Ishikawa (cell line): ENCODE results near the gene MYRIP.

Source experiments
- CEBPB ChIP-seq: IDR thresholded peaks from 2 replicates; pipeline ENCODE4 v1.6.1; 2012
- CREB1 ChIP-seq: IDR thresholded peaks from 2 replicates; pipeline ENCODE4 v1.6.1; 2012; ENCODE audit warnings: low read depth
- EGR1 ChIP-seq: IDR thresholded peaks from 2 replicates; pipeline ENCODE4 v1.6.1; 2012
- EP300 ChIP-seq: IDR thresholded peaks from 2 replicates; pipeline ENCODE4 v1.6.1; 2012; ENCODE audit warnings: borderline replicate concordance
- FOXM1 ChIP-seq: IDR thresholded peaks from 2 replicates; pipeline ENCODE4 v1.6.1; 2012; ENCODE audit warnings: low read depth, borderline replicate concordance
- MAX ChIP-seq: IDR thresholded peaks from 2 replicates; pipeline ENCODE4 v1.6.1; 2012
- NFIC ChIP-seq: IDR thresholded peaks from 2 replicates; pipeline ENCODE4 v1.6.1; 2012
- RAD21 ChIP-seq: IDR thresholded peaks from 2 replicates; pipeline ENCODE4 v1.6.1; 2012; ENCODE audit warnings: low read depth
- REST ChIP-seq: IDR thresholded peaks from 2 replicates; pipeline ENCODE4 v1.6.1; 2012; ENCODE audit warnings: low read depth, mild to moderate bottlenecking
- TAF1 ChIP-seq: IDR thresholded peaks from 2 replicates; pipeline ENCODE4 v1.6.1; 2012; ENCODE audit warnings: low read depth, mild to moderate bottlenecking
- TCF12 ChIP-seq: IDR thresholded peaks from 2 replicates; pipeline ENCODE4 v1.6.1; 2012; ENCODE audit warnings: low read depth
- TEAD4 ChIP-seq: IDR thresholded peaks from 2 replicates; pipeline ENCODE4 v1.6.1; 2012
- USF1 ChIP-seq: IDR thresholded peaks from 2 replicates; pipeline ENCODE4 v1.6.1; 2012
- YY1 ChIP-seq: IDR thresholded peaks from 2 replicates; pipeline ENCODE4 v1.6.1; 2012; ENCODE audit warnings: low read depth
- ZBTB7A ChIP-seq: IDR thresholded peaks from 2 replicates; pipeline ENCODE4 v1.6.1; 2012; ENCODE audit warnings: low read depth

MYRIP gene

GRCh38 chr3:39801216-39801615 lies 8.2 kb upstream of the MYRIP start:
- no peak for TF ChIP-seq TCF12
- TF ChIP-seq CEBPB = no peak
- TF ChIP-seq USF1 = no peak
- TF ChIP-seq YY1 = no peak
- TF ChIP-seq TAF1 = no peak
- TF ChIP-seq TEAD4 = no peak
- no peak for TF ChIP-seq REST
- no peak for TF ChIP-seq MAX
- TF ChIP-seq EGR1 = no peak
- no peak for TF ChIP-seq NFIC
- TF ChIP-seq RAD21 = no peak
- TF ChIP-seq EP300 = no peak
- TF ChIP-seq FOXM1 = no peak
- TF ChIP-seq ZBTB7A = no peak
- no peak for TF ChIP-seq CREB1

GRCh38 chr3:39803956-39804355 lies 5.5 kb upstream of the MYRIP start:
- no peak for TF ChIP-seq CREB1
- no peak for TF ChIP-seq YY1
- TF ChIP-seq EGR1 = no peak
- TF ChIP-seq ZBTB7A = no peak

- TF ChIP-seq EP300 (no peak), USF1 (no peak), MAX (no peak), TEAD4 (no peak), TCF12 (no peak), CREB1 (no peak), TAF1 (no peak), FOXM1 (no peak), ZBTB7A (no peak), EGR1 (no peak), REST (no peak), YY1 (no peak), CEBPB (no peak)
Measured at GRCh38 chr3:39804951-39805350, 4.5 kb upstream of the MYRIP start.

- no peak for TF ChIP-seq TEAD4
Measured at GRCh38 chr3:39805650-39806049, 3.8 kb upstream of the MYRIP start.

- TF ChIP-seq TAF1 = no peak
- TF ChIP-seq USF1 = no peak
- TF ChIP-seq ZBTB7A = no peak
- no peak for TF ChIP-seq TCF12
- no peak for TF ChIP-seq YY1
- no peak for TF ChIP-seq TEAD4
- TF ChIP-seq CEBPB = no peak
- no peak for TF ChIP-seq NFIC
- no peak for TF ChIP-seq FOXM1
- TF ChIP-seq REST = no peak
- TF ChIP-seq CREB1 = no peak
- no peak for TF ChIP-seq EGR1
- no peak for TF ChIP-seq RAD21
- no peak for TF ChIP-seq MAX
- TF ChIP-seq EP300 = no peak
Measured at GRCh38 chr3:39806820-39807219, 2.6 kb upstream of the MYRIP start.
